ENCODE measurements around the gene OR6C75.
A peak's percentile ranks its signal among the peaks of the same experiment; 100 is the strongest.
"Not testable (repeated sequence)": the region's sequence is repeated elsewhere in the genome, so short reads cannot be mapped to it uniquely, and the experiment has no call there.

Gene OR6C75

DNA sequence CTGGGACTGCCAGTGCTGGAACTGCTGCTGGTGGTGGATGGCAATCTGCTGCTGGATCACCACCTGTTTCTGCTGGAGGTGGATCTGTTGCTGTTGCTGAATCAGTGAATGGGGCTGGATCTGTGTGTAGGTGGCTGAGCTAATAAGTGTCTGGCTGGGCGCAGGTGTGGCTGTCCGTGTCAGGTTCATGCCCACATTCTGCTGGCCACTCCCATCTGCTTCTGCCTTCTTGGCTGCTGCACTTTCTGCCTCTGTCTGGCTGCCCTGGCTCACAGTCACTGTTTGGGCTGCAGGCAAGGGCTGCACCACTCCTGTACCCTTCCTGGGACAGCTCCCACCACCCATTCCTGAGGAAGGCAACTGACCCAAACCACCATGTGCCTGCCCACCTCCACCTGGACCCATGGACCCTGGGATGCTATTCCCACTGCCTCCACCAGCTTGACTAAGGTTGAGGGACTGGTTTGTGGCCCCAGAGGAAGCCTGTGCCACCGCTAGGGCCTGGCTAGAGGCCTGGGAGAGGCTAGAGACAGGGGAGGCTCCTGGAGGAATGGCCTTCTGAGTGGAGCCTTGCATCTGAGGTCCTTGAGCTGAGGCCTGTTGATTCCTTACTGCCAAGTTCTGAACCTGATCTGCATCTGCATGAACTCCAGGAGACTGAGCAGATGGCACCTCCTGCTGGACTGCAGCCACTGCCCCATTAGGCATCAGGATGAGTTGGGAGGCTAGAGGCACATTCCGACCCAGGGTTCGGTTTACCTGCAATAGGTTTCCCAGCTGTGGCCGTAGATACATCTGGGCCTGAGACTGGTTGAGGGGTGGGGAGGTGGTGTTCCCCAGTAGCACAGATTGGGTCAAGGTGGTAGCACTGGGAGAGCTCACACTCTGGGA lies 51.0 kb downstream of the OR6C75 start:
- peaks cover 30% of the 10 kb centered on the region for H3K27me3 Mint-ChIP-seq
- H3K4me1 Mint-ChIP-seq (ENCODE audit: low read depth); H3K9me3 Mint-ChIP-seq (ENCODE audit: low read depth); H3K27ac Mint-ChIP-seq; H3K36me3 Mint-ChIP-seq; H3K4me3 Mint-ChIP-seq: not testable (repeated sequence)

DNA sequence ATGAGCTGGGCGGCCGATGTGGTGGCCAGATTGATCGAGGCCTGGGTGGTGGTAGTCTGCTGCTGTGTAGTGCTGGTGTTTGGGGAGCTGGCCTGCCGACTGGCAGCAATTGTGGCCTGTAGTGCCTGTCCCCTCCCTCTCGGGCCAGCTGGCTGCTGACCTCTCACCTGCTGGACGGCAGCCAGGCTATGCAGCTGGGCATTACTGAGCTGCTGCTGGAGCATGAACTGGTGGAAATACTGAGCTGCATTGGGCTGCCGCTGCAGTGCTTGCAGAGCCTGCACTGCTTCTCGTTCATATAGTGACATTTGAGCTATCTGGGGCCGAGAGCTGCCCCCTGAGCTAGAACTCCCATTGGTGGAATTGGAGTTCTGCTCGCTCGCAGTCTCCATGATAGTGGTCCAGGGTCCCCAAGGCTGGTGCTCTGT lies 51.6 kb downstream of the OR6C75 start:
- H3K27ac Mint-ChIP-seq; H3K36me3 Mint-ChIP-seq; H3K9me3 Mint-ChIP-seq (ENCODE audit: low read depth); H3K4me1 Mint-ChIP-seq (ENCODE audit: low read depth); H3K4me3 Mint-ChIP-seq: not testable (repeated sequence)
- H3K27me3 Mint-ChIP-seq, result peaks cover 35% of the 10 kb centered on the region

DNA sequence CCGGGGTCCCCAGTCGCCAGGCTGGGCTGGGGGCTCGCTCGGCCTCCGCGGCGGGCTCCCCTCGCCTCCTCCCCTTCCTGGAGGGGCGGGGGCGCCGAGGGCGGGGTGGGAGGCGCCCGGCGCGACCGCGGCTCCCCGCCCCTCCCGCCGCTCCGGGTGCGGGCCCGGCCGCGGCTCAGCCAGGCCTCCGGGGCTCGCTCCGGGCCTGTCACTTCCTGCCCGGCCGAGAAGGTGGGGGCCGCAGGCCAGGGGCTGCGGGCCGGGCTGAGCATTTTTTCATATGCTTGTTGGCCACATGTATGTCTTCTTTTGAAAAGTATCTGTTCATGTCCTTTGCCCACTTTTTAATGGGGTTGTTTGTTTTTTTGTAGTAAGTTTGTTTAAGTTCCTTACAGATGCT lies 52.1 kb downstream of the OR6C75 start:
- not testable (repeated sequence) for H3K4me1 Mint-ChIP-seq (ENCODE audit: low read depth); H3K9me3 Mint-ChIP-seq (ENCODE audit: low read depth); H3K36me3 Mint-ChIP-seq; H3K27ac Mint-ChIP-seq
- H3K4me3 Mint-ChIP-seq, result peak overlapping the region; percentile 37
- peaks cover 37% of the 10 kb centered on the region for H3K27me3 Mint-ChIP-seq

DNA sequence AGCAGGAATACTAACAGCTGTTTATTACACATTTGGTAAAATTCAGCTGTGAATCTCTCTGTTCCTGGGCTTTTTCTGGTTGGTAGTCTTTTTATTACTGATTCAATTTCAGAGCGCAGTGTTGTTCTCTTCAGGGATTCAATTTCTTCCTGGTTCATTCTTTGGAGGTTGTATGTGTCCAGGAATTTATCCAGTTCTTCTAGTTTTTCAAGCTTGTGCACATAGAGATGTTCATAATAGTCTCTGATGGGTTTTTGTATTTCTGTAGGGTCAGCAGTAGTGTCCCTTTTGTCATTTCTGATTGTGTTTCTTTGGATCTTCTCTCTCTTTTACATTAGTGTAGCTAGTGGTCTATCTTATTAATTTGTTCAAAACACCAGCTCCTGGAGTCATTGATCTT lies 54.2 kb downstream of the OR6C75 start:
- no peaks in the 10 kb centered on the region for H3K9me3 Mint-ChIP-seq (ENCODE audit: low read depth)
- H3K4me3 Mint-ChIP-seq, result no peak overlapping the region
- no peaks in the 10 kb centered on the region for H3K36me3 Mint-ChIP-seq
- no peak overlapping the region for H3K27ac Mint-ChIP-seq
- peaks cover 2% of the 10 kb centered on the region for H3K4me1 Mint-ChIP-seq (ENCODE audit: low read depth)
- H3K27me3 Mint-ChIP-seq, result peaks cover 39% of the 10 kb centered on the region

Measured in activated naive CD8-positive, alpha-beta T cell (primary cell).